ENCODE measurements around the gene ASCC1.
"Not testable (repeated sequence)": the region's sequence is repeated elsewhere in the genome, so short reads cannot be mapped to it uniquely, and the experiment has no call there.

ASCC1 gene

DNA sequence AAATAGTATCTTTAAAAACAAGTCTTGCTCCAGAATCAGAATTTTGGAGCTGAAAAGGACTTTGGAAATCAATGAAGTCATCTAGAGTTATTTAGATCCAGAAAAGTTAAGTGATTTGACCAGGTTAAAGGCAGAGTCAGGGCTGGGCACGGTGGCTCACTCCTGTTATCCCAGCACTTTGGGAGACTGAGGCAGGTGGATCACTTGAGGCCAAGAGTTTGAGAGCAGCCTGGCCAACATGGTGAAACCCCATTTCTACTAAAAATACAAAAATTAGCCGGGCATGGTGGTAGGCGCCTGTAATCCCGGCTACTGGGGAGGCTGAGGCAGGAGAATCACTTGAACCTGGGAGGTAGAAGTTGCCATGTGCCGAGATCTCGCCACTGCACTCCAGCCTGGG, 8.1 kb upstream of the ASCC1 start:
- DNase-seq (ENCODE audit: low read depth); H3K4me3 ChIP-seq (ENCODE audit: low read depth, low read length): not testable (repeated sequence)

DNA sequence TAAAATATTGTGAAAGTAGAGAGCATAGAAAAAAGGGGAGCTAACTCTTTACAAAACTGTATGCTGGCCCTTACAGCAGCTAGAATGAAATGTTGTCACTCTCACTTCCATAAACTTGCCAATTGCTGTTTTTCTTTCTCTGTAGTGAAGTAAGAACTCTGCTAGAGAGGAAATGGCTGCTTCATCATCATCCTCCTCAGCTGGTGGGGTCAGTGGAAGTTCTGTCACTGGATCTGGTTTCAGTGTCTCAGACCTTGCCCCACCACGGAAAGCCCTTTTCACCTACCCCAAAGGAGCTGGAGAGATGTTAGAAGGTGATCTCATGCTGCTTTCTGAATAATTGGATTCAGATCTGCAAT, 7.6 kb upstream of the ASCC1 start:
- H3K4me3 ChIP-seq (ENCODE audit: low read depth, low read length) = no peak overlapping the region
- no peak for DNase-seq (ENCODE audit: low read depth)

DNA sequence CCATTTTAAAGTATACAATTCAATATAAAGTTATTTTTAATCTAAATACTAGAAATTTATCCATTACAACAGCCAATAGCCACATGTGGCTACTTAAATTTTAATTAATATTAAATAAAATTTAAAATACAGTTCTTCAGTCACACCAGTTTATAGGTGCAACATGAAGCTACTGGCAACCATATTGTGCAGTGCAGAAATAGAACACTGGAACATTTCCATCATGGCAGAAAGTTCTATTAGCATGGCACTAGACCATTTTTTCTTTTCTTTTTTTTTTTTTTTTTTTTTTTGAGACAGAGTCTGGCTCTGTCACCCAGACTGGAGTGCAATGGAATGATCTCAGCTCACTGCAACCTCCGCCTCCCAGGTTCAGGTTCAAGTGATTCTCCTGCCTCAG, 5.2 kb upstream of the ASCC1 start:
- H3K4me3 ChIP-seq (ENCODE audit: low read depth, low read length) = no peak overlapping the region

DNA sequence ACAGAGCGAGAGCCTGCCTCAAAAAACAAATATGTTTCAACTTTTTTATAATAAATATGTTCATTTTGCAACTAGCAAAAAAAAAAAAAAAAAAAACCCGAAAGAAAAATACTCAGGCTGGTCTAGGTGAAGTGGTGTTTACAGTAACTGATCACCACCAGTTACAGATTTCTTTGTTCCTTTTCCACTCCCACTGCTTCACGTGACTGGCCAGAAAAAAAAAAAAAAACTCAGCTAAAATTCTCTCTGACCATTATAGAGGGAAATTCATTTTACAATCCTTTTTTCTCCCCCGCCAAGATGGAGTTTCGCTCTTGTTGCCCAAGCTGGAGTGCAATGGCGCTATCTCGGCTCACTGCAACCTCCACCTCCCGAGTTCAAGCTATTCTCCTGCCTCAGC, 4.6 kb upstream of the ASCC1 start:
- no peak for DNase-seq (ENCODE audit: low read depth)
- H3K4me3 ChIP-seq (ENCODE audit: low read depth, low read length) = no peak overlapping the region

More for the DNA sequence above, 5.2 kb upstream of the ASCC1 start:
- no peak for DNase-seq (ENCODE audit: low read depth)

DNA sequence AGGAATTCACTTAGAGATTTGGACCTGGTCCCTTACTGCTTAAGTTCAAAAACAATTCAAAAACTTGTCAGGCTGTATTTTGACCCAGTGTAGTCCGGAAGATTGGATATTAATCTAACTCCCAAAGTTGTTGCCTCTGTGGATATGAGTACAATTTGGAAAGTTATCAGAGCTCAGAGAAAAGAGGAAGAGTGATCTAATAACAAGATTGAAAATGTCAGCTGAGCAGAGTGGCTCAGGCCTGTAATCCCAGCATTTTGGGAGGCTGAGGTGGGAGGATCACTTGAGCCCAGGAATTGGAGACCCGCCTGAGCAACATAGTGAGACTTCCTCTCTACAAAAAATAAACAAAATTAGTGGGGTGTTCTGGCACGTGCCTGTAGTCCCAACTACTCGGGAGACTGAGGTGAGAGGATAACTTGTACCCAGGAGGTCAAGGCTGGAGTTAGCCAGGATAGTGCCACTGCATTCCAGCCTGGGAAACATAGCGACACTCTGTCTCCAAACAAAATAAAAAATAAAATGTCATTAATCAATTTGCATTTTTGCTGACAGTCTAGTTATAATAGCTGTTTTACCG, 3.2 kb upstream of the ASCC1 start:
- no peak overlapping the region for H3K4me3 ChIP-seq (ENCODE audit: low read depth, low read length)
- DNase-seq (ENCODE audit: low read depth) = no peak

DNA sequence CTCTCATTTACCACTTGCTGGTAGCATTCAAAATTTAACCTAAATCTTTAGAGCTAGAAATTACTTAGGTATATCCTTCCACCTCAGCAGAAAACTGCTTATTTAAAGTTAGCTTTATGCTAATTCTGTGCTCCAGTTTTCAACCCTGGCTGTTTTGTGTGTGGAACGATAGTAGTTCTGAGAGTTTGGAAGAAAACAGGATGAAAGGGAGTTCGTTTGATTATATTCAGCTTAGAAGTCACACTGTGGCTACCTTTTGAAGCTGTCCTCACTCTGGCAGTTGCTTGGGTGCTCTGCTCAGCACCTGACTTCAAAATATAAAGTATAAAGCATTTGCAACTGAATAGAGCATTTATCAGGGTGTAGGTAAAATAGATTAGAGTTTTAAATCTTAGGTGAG, 2.6 kb upstream of the ASCC1 start:
- no peak overlapping the region for H3K4me3 ChIP-seq (ENCODE audit: low read depth, low read length)
- no peak for DNase-seq (ENCODE audit: low read depth)

DNA sequence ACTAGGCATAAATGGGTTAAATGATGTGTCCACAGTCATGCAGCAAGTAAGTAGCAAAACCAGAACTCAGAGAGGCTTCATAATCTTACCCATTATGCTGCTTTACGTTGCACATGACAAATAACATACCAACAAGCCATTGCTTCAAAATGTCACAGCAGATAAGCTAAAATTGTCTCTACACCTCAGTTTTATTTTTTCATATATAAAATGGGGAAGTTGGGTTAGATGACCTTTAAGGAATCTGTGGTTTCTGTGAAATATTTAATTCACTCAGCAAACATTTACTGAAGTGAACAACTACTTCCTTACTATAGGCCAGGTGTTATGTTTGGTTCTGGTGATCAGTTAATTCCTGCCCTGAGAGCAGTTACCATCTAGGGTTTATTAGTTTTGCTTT, 2.2 kb upstream of the ASCC1 start:
- no peak overlapping the region for H3K4me3 ChIP-seq (ENCODE audit: low read depth, low read length)
- no peak for DNase-seq (ENCODE audit: low read depth)

DNA sequence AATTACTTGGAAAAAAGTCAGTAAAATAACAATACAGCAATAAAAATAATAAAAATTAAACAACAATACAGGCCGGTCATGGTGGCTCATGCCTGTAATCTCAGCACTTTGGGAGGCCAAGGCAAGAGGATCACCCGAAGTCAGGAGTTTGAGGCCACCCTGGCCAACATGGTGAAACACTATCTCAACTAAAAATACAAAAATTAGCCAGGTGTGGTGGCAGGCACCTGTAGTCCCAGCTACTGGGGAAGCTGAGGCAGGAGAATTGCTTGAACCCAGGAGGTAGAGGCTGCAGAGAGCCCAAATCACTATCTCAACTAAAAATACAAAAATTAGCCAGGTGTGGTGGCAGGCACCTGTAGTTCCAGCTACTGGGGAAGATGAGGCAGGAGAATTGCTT, 4.2 kb downstream of the ASCC1 start:
- DNase-seq (ENCODE audit: low read depth); H3K4me3 ChIP-seq (ENCODE audit: low read depth, low read length): not testable (repeated sequence)

DNA sequence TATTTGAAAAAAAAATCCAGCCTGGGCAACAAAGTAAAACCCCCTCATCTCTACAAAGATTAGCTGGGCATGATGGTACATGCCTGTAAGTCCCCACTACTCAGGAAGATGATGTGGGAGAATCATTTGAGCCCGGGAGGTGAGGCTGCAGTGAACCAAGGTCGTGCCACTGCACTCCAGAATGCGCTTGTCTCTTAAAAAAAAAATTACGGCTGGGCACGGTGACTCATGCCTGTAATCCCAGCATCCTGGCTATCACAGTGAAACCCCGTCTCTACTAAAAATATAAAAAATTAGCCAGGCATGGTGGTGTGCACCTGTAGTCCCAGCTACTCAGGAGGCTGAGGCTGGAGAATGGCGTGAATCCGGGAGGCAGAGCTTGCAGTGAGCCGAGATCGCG, 4.7 kb downstream of the ASCC1 start:
- H3K4me3 ChIP-seq (ENCODE audit: low read depth, low read length); DNase-seq (ENCODE audit: low read depth): not testable (repeated sequence)

DNA sequence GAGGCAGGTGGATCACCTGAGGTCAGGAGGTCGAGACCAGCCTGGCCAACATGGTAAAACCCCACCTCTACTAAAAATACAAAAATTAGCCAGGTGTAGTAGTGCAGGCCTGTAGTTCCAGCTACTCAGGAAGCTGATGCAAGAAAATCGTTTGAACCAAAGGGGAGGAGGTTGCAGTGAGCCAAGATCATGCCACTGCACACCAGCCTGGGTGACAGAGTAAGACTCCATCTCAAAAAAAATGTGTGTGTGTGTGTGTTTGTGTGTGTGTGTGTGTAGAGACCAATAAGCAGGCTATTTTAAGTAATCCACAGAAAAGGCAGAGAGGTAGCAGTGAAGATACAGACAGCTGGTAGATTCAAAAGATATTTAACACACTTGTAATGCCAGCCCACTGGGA, 7.5 kb downstream of the ASCC1 start:
- H3K4me3 ChIP-seq (ENCODE audit: low read depth, low read length); DNase-seq (ENCODE audit: low read depth): not testable (repeated sequence)

DNA sequence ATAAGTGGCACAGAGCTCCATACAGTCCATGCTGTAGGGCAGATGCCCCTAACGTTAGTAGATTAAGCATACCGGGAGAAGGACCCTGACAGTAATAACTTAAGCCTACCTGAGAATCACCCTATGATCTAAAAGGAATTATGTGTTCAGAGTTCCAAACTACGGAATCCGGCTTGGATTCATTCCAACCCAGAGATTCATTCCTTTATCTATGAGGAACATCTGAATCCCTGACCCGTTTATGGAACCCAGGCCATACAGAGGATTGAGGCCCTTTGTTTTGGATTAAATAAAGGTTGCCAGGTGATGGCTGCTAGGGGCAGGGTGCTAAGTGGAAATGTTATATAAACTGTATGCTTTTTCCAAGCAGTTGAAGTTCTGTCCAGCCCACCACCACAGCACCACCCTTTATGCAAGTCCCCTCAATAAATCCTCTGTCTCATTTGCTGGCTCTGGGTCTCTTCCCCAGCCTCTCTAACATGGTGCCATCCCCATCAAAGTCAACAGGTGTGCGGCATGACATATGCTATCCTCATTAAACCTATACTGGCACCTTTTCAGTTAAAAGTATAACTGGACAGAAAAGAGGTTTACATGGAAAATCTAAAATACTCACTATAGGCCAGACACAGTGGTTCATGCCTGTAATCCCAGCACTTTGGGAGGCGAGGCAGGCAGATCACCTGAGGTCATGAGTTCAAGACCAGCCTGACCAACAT, 9.4 kb downstream of the ASCC1 start:
- no peak for DNase-seq (ENCODE audit: low read depth)

DNA sequence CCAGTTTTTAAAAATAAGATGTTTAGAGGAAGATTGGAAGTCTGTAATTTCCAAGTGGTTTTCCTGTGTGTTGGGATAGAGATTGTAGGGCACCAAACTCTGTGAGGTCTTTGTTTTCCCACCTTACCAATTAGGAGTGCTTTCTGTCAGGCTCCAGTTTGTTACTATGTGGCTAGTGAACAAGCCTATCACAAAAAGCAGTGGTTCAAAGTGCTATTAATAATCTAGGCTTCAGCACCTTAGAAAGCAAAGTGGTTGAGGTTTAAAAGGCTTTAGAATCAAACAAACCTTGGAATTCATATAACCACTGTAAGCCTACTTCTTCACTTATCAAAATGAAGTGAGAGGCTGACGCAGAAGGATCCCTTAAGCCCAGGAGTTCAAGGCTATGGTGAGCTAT, 11.4 kb downstream of the ASCC1 start:
- no peak overlapping the region for H3K4me3 ChIP-seq (ENCODE audit: low read depth, low read length)
- no peak for DNase-seq (ENCODE audit: low read depth)

More for the DNA sequence above, 9.4 kb downstream of the ASCC1 start:
- no peak overlapping the region for H3K4me3 ChIP-seq (ENCODE audit: low read depth, low read length)

DNA sequence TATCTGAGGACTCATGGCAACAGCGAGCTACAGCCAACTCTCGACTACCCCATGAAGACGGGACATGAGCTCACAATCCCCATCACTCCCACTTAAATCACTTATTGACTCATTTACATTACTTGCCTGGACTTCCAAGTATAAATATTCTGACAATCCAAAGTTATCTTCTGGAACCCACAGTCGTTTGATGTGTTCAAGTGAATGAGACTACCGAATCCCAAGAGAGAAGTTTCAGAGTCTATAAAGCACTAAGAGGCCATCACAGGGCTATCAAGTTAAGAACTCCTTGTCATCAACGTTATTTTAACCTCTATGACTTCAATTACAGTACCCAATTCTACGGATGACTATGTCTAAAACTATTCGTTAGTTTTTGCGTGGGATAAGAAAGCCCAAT, 11.8 kb downstream of the ASCC1 start:
- DNase-seq (ENCODE audit: low read depth) = no peak
- H3K4me3 ChIP-seq (ENCODE audit: low read depth, low read length) = no peak overlapping the region

DNA sequence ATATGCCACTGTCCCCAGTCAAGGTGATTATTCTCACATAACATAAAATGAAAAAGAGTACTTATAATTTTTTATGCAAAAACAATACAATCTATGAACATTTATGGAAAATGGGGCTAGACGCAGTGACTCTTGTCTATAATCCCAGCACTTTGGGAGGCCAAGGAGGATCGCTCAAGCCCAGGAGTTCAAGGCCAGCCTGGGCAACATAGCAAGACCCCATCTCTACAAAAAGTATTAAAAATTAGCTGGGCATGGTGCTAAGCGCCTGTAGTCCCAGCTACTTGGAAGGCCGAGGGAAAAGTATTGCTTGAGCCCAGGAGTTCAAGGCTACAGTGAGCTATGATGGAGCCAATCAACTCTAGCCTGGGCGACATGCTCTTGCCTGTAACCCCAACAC, 14.8 kb downstream of the ASCC1 start:
- no peak for DNase-seq (ENCODE audit: low read depth)
- no peak overlapping the region for H3K4me3 ChIP-seq (ENCODE audit: low read depth, low read length)

DNA sequence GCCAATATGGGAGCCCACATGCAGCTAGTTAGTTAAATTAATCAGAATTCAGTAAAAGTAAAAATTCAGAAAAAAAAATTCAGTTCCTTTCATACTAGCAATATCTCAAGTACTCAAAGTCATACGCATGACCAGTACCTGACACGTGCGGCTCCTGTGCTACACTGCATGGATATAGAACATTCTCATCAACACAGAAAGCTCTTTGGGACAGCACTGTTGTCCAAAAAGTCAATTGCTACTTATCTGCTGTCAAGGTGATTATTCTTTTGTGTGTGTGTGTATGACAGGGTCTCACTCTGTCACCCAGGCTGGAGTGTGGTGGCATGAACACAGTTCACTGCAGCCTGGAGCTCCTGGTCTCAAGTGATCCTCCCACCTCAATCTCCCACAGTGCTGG, 15.2 kb downstream of the ASCC1 start:
- H3K4me3 ChIP-seq (ENCODE audit: low read depth, low read length) = no peak overlapping the region
- no peak for DNase-seq (ENCODE audit: low read depth)

DNA sequence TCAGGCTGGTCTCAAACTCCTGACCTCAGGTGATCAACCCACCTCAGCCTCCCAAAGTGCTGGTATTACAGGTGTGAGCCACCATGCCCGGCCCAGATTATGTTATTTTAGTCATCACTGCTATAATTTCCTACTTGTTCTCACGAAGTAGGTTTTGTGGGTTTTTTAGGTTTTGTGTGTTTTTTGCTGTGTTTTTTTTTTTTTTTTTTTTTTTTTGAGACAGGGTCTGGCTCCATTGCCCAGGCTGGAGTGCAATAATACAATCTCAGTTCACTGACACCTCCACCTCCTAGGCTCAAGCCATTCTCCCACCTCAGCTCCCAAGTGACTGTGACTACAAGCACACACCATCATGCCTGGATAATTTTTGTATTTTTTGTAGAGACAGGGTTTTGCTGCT, 21.1 kb downstream of the ASCC1 start:
- no peak overlapping the region for H3K4me3 ChIP-seq (ENCODE audit: low read depth, low read length)
- DNase-seq (ENCODE audit: low read depth) = no peak

DNA sequence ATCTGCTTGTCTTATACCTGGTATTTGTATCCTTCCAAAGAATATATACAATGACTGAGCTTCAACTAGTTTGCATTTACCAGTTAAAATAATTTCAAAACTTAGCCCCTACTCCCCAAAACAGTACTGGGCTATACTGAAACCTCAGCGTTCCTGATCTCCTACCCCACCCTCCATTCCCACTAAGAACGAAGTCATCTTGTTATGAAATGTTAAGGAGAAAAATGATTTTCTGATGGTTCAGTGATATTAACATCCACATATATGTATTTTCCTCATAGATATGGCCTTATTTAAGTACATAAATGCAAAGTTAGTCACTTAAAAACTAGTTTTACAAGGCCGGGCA, 29.1 kb downstream of the ASCC1 start:
- no peak overlapping the region for H3K4me3 ChIP-seq (ENCODE audit: low read depth, low read length)

DNA sequence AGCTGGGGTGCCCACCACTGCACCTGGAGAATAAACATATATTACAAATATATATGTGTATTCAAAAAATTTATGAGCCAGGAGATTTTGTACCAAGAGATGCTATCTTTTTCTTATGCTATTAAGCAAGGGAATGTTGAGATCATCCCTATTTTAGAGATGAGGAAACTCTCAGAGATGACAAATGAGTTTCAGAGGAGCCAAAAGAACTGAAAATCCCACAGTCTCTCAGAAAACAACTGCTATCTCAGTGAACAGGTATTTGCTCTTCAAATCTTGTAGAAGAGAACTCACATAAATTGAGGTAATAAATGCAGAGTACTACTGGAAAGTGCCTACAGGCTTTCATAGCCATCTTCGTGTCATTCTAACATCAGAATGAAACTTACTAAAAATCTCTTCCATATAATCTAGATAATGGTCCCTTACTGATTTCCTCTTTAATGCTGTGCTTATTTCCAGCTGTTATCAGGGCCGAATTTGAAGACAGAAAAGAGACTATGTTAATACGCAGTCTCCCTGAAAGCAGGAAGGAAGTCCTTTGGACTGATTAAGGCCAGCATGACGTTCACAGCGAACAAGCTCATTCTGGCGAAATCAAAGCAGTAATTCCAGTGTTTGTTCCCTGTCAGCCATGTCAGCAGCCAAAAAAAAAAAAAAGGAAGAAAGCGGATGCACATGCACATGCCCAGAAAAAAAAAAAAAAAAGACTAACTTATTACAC, 29.7 kb downstream of the ASCC1 start:
- H3K4me3 ChIP-seq (ENCODE audit: low read depth, low read length) = no peak overlapping the region
- no peak for DNase-seq (ENCODE audit: low read depth)

More for the DNA sequence above, 29.1 kb downstream of the ASCC1 start:
- no peak for DNase-seq (ENCODE audit: low read depth)

DNA sequence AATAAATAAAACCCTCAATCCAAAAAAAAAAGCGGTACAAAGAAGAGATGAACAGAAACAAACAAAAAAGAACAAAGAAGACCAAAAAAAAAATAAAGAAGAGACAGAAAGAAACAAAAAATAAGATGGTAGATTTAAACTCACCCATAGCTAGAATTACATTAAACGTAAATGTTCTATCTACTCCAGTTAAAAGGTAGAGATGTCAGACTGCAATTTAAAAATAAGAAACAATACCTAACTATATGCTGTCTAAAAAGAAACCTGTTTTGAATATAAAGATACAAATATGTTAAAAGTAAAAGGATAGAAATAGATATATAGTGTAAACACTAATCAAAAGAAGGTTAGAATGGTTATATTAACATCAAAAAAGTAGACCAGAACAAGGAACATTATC, 31.9 kb downstream of the ASCC1 start:
- DNase-seq (ENCODE audit: low read depth) = no peak
- H3K4me3 ChIP-seq (ENCODE audit: low read depth, low read length) = no peak overlapping the region

DNA sequence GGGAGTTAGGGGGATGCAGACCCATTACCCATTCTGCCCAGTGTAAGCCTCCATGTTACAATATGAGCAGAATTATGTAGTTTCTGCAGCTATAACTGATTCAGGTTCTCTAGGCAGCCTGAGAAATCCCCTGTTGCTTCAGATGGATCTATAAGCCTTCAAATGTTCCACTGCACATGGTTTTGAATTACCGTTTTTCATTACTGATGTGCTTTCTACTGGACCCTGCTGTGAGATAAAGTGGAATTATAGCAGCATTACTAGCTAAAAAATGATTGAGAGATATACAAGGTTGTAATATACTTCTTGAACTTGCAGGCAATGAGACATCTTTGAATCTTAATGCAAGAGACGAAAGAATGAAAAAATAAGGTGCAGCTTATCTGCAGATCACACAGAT, 38.6 kb downstream of the ASCC1 start:
- no peak for DNase-seq (ENCODE audit: low read depth)
- no peak overlapping the region for H3K4me3 ChIP-seq (ENCODE audit: low read depth, low read length)

DNA sequence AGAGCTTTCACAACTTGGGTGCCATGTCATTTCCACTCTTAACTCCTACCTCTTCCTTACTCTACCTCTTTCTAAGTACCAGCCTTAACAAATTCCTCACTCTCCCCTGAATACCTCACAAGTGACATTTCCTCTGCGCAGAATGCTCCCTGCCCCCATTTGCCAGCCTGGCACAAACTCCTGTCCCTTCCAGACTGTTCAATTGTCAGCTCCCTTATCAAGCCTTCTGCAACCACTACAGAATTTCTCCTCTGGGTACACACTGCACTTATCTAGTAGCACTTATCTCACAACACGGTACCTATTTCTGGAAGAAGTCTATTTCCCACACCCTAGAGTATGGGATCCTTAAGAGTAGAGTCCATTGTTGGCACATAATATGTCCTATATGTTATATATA, 39.4 kb downstream of the ASCC1 start:
- H3K4me3 ChIP-seq (ENCODE audit: low read depth, low read length) = no peak overlapping the region
- DNase-seq (ENCODE audit: low read depth) = no peak
